Stimulated activated CD4-positive, alpha-beta T cell treated with anti-CD3 and anti-CD28 coated beads, Interleukin-2, amount 100 ng/mL, for 4 hours (primary cell): ENCODE data around the gene AMACR.
"Not testable (repeated sequence)": the region's sequence is repeated elsewhere in the genome, so short reads cannot be mapped to it uniquely, and the experiment has no call there.

Experiments used
- DNase-seq: peaks from one replicate; pipeline ENCODE4 v3.0.0-alpha.2; 2020; ENCODE audit warnings: low read depth

AMACR gene

DNA sequence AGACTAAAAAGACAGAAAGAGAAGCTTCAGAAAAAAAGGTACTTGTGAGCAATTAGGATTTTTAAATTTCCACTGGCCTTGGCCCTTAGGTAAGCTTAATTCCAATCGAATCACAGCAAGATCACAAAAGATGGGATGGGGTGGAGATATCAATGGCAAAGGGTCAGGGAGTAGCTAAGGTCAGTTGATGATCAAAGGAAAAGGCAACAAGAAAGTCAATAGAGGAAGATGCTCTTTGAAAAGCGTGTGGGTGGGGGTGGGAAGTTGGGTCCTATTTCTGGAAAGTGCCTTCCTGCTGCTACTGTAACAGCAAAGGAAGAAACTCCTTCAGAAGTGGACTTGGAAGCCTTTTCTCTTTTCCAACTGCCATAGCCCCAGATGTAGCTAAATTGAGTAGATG lies 27.9 kb upstream of the AMACR start:
- no peak for DNase-seq

DNA sequence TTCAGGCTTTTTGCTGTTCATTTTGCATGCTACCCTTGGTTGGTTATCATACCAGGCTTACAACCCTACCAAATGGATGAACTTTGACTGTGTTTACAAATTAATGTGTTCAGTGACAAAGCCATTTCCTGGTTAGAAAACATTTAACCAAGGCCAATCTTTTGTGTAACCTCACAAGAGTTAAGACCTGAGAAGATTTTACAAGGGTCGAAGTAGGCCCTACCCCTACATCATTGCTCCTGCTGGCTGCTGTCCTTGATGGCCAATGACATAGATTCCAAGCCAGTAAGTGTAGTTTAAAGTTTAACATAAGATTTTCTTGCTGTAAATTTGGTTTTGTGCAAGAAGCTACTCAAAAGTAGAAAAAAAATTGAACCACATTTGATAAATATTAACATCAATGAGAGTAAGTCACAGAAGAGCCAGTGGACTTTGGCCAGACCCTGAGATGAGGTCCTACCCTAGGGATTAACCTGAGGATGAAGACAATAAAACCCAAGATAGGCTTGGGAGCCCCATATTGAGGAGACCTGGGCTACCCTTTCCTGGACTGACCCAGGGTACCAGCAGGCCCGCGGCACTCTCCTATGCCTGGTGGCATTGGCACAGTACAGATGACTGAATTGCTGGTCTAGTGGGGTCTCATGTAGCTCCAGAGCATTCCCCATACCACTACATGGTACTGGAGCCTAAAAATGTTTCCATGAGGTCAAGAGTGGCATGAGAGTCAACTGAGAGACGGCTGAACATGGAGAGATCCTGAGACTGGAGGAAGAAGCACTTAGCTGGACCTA lies 26.9 kb upstream of the AMACR start:
- no peak for DNase-seq

DNA sequence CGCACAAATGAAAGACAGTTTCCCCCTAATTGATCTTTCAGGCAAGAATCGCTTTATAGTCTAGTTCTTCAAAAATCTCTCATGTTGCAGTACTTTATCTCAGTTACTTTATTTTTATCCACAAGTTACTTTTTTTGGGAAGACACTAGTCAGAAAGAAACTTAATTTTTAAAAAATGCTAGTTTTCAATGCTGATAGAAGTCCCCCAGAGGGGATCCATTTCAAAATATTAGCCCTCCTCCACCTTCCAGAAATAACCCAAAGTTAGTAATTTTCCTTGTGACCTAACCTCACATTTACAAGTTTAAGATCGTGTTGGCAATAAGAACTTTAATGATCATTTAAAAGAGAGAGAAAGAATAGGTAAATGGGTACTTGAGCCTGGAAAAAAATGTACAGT lies 24.1 kb upstream of the AMACR start:
- no peak for DNase-seq

DNA sequence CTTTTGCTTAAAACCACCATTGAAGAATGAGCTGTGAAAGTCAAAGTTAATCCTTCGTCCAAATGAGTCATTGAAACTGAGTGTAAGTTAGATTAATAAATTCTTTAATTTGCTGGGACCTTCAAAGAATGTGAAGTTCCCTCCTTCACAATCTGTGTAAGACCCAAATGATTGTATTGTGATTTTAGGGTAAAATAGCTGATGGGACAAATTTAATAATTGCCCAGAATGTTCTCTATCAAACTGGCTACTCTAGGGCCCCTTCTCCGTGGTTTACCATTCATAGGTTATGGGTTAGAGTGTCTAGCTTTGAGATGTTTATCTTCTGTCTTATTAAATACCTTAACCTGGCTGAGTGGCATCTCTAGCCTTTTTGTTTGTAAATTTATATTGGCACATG lies 23.3 kb upstream of the AMACR start:
- DNase-seq, result no peak

DNA sequence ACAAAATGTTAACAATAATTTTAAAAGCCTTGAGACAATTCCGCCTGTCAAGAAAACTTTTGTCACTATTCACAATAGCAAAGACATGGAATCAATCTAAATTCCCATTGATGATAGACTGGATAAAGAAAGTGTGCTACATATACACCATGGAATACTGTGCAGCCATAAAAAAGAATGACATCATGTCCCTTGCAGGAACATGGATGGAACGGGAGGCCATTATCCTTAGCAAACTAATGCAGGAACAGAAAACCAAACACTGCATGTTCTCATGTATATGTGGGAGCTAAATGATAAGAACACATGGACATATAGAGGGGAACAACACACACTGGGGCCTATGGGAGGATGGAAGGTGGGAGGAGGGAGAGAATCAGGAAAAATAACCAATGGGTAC lies 22.7 kb upstream of the AMACR start:
- not testable (repeated sequence) for DNase-seq

DNA sequence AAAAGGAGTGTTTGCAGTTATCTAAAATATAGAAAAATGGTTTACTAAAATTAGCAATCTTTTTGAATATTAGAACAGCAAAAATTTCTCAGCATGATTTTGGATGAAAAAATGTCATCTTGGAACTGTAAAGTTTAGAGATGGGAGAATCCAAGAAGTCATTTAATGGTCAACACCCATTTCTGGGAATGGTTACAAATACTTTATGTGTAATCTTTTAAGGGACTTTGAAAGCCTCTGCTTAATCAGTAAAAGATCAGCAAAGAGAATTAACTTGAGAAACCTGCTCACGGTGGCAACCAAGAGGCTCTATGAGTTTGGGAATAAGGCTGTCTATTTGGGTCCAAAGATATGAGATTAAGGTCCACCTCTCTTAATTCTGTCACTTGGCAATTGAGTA lies 22.2 kb upstream of the AMACR start:
- DNase-seq, result no peak

DNA sequence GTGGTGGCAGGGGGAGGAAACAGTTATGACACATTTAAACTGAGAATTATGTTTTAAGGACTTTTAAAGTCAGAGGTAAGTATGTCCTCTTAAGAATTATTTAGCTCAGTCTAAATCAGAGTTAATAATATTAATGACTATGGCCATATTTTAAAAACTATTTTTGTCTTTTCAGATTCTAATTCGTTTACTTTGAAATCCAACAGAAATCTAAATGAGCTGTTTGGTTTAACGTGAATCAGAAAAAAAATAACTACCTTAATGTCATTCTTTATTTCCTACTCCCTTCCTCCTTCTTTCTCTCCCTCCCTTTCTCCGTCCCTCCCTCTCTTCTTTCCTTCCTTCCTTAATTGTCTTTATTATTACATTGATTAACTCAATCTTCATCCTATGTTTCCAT lies 20.5 kb upstream of the AMACR start:
- DNase-seq, result no peak

DNA sequence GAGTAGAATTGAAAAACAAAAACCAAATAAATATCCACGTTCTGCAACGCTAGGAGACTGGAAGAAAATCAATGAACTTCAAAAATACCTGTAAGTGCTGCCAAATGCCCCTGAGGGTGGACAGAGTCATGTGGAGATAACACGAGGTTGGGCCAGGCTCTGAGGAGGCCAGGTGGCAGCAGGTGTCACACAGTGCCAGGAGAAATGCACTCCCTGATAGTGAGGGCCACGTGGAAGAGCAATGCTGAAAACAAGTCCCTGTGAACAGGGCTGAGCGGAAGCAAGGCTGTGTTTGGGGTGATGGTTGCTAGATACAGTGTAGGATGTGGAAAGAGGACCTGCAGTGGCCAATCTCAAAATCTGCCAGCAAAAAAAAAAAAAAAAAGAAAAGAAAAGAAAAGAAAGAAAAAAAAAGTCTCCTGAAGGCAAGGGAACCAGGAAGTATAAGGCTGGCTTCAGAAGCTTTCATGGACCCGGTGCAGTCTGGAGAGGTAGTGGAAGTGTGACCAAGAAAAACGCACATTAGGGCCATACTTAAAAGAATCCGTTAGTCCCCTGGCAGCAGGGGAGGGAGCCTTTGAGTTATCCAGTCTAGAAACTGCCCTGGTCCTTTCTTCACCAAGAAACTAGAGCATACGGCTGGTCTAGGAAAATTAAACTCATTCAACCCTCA lies 18.4 kb upstream of the AMACR start:
- no peak for DNase-seq

DNA sequence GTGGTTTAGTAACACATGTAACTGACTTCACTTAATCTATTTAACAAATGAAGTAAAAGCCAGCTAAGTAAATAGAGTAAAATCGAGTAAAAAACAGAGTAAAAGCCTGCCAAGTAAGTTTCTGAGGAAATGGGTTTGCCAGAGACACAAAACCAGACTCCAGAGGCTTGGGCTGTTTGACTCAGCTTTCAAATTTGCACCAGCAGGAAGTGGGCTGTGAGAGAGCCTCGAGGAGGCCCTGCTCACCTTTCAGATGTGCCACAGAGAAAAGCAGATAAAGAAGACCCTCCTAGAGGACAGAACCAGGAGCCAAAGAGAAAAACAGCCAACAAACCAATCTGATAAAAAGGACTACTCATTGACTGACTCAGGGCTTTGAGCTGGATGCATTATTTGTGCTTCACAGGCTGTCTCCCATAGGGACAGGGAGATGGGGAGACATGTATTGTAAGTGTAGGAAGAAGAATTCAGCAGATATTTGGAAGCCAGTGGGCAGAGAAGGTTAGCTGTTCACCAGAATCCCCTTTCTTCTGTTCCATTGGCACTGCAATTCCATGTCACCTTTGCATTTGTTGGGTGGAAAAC lies 14.4 kb upstream of the AMACR start:
- no peak for DNase-seq

DNA sequence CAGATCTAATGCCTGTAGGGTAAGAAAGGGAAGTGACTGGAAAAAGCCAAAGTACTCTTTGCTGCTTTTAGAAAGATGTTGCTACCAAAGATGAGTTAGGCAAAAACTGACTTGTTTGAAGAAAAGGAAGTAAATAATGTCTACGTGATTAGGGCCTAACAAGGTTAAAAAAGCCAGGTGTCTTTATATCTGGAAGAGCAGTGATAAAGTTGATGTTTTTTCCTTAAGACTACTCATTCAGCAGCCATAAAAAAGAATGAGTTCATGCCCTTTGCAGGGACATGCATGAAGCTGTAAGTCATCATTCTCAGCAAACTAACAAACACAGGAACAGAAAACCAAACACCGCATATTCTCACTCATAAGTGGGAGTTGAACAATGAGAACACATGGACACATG lies 13.5 kb upstream of the AMACR start:
- no peak for DNase-seq

DNA sequence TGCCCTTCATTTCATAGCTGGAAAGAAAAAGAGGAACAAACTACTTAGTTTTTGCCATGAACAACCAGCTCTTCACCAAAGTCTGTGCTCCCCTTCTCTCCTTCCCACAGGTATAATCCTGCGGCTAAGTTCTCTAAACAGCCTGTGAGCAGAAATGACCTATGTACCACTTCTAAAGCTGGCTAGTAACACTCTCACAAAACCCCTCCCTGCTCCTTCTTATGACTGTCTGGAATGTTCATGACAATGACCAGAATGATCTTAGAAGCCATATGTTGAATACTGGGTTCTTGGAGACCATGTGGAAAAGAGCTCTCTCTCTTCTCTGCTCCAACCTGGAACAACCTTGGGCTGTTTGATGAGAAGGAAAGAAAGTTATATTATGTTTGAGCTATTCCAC lies 12.9 kb upstream of the AMACR start:
- DNase-seq, result no peak

DNA sequence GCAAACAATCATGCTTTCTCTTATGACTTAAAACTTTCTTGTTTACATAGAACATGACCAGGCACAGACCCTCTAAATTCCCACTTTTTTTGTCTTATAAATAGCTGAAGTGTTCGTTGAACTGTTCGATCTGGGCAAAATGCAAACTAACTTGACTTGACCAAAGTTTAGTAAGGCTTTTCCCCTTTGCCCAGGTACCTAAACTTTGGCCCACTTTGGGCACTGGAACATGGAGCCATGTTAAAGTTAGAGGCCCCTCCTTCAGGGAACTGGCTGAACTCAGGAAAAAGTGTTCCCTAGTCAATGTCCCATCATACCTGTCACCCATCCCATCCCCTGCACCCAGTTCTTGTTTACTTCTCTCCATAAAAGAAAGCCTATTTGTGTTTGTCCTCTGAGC lies 9.4 kb upstream of the AMACR start:
- no peak for DNase-seq

DNA sequence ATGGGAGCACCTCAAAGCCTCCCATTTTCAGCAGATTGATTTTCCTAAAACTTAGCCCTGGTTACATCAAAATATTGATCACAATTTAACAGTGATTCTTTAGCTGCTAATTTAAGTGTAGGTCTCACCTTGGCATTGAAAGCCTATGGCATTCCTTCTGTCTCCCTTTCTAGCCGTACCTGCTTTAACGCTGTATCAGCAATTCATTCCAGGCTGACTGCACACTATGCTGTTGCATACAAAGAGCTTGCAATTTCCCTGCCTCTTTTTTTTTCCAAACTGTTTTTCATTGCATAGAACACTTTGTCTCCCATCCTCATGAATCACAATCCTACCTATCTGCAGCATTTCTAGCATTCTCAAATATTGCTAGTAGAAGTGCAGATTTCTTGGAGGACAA lies 8.9 kb upstream of the AMACR start:
- no peak for DNase-seq

DNA sequence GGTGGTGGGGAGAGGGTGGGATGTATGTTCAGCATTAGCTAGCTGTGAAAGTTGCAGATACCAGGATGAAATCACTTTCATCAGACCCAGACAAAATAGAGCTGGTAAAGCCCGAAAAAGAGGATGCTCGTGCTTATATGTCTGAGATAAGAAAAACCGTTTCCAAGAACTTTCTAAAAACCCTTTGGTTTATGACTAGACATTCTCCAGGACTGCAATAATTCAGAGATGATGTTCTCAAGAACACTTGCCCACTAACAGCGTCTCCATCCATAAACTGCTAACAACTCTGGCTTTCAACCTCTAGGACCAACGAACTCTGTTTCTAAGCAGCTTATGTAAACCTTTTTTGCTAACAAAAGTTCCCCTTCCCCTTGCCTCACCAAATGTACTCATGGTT lies 8.4 kb upstream of the AMACR start:
- no peak for DNase-seq

DNA sequence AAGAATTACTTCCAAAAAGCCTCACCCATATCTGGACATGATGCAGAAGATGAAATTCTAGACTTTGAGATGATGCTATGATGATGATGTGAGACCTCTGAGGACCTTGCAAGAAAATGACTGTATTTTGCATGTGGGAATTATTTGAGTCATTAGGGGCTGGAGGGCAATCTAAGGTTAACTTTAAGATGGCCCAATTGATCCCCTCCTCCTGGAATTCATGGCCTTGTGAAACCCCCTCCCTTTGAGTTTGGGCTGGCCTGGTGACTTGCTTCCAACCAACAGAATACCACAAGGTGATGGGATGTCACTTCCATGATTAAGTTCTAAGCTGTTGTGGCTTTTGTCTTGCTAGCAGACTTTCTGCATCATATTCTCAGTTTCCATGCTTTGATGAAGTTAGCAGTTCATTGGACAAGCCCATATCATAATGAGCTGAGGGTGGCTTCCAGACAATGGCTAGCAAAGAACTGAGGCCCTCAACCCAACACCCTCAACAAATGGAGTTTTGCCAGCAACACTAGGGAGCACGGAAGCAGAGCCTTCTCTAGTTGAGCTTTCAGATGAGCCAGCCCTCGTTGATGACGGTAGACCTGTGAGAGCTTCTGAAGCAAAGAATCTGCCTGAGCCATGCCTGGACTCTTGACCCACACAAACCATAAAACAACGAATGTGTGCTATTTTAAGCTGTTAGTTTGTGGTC lies 7.4 kb upstream of the AMACR start:
- DNase-seq, result no peak

DNA sequence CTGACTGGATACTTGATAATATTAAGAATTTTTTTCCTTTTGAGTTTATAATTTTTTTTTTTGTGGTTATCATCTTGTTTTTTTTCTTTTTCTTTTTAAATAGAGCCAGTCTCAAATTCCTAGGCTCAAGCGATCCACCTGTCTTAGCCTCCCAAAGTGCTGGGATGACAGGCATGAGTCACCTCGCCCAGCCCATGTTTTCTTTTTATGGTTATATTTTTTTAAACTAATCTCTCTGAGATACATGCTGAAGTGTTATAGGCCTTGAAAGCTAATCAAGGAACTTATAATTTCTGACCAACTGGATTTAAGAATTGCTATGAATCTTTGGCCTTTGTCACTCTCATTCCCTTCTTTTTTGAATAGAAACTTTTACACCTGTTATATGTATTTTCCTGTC lies 6.8 kb upstream of the AMACR start:
- DNase-seq, result no peak

DNA sequence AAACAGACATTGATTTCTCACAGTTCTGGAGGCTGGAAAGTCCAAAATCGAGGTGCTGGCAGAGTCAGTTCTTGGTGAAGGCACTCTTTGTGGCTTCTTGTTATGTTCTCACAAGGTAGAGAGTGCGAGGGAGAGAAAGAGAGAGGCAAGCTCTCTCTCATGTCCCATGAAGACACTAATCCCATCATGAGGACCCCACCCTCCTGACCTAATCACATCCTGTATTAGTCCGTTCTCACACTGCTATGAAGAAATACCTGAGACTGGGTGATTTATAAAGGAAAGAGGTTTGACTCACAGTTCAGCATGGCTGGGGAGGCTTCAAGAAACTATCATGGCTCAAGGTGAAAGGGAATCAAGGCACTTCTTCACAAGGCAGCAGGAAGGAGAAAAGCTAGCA lies 5.7 kb upstream of the AMACR start:
- DNase-seq, result no peak

DNA sequence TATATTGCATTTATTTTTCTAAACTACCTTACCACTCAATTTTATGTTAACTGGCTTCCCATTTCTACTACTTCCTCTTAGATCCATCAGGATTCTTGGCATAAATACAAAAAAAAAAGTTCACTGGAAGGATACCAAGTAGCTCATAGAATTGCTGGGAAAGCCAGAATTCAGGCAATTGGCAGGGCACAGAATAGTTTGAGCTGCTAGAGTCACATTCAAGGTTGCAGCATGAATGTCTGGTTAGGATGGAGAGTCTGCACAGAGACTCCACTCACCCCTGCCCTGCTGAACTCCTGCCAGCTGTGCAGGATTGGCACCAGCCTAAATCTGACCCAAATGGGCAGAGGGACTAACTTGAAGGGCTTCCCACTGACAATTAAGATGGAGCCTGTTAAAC lies 4.9 kb upstream of the AMACR start:
- no peak for DNase-seq

DNA sequence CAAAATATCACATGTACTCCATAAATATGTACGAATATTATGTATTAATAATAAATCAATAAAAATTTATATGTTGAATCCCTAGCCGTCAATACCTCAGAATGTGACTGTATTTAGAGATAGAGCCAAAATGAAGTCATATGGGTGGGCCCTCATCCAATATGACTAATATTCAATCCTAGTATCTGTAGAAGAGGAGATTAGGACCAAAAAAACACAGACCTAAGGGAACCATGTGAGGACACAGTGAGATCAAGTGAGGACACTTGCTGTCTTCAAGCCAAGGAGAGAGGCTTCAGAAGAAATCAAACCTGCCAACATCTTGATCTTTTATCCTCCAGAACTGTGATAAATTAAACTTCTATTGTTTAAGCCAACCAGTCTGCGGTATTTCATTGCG lies 3.7 kb upstream of the AMACR start:
- DNase-seq, result no peak

DNA sequence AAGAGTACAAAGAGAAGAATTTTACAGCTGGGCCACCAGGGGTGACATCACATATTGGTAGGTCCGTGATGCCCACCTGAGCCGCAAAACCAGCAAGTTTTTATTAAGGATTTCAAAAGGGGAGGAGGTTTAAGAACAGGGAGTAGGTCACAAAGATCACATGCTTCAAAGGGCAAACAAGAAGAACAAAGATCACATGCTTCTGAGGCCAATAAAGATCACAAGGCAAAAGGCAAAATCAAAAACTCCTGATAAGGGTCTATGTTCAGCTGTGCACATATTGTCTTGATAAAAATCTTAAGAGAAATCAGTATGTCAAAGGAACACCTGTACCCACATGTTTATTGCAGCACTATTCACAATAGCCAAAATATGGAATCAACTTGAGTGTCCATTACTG lies 2.3 kb upstream of the AMACR start:
- not testable (repeated sequence) for DNase-seq

DNA sequence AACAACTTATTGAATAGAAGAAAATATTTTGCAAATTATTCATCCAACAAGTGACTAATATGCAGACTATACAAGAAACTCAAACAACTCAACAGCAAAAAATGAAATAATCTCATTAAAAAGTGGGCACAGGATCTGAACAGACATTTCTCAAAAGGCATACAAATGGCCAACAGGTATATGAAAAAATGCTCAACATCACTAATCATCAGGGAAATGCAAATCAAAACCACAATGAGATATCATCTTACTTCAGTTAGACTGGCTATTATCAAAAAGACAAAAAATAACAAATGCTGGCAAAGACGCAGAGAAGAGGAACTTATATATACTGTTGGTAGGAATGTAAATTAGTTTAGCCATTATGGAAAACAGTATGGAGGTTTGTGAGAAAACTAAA lies 1.8 kb upstream of the AMACR start:
- no peak for DNase-seq

DNA sequence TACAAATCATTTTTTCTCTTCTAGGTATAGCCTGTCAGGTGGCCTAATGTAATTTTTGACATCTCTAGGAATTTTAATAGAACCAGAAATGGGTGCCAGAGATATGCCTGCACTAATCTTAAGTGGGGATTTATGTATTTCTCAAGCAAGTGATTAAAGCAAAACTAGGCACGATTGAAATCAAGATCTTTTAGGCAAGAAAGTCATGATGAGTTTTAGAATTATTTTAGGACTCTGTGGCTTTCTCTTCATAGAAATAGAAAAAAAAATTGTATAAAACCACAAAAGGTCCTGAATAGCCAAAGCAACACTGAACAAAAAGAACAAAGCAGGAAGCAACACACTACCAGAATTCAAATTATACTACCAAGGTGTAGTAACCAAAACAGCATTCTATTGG lies 952 bp upstream of the AMACR start:
- no peak for DNase-seq

DNA sequence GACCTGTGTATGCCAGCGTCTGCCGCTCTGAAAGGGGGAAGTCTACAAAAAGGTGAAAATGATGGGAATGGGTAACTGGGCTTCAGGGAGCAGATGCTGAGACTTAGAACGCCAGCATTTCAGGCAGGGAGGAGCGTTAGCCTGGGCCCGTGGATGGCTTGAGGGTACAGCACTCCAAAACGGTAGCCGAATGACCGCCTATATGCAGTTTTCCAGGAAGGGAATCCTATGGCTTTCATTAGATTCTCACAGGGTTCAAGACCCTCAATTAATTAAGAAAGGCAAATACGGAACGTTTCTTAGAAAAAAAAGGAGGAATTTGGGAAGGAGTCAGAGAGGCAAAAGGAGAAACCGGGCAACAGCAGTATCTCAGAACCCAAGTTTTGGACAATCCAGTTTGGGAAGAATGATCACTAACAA lies 639 bp downstream of the AMACR start:
- no peak for DNase-seq
